OCI-LY1 (cell line): ENCODE data around the gene MTREX.

Experiments used
- H2AFZ ChIP-seq: fragments of 200-600 bp; sonication (generic), shearing (Covaris generic); 2 replicates; pipeline ENCODE4 v1.6.0; 2014; ENCODE audit warnings: antibody characterized with exemption, mild to moderate bottlenecking, low read length
- H3F3A ChIP-seq: fragments of 200-600 bp; sonication (generic), shearing (Covaris generic); 2 replicates; pipeline ENCODE4 v1.6.0; 2014; ENCODE audit warnings: mild to moderate bottlenecking, antibody characterized with exemption, low read length, moderate library complexity; ENCODE audit not compliant: insufficient read depth
- H3K27ac ChIP-seq: fragments of 200-600 bp; sonication (generic); 2 replicates; pipeline ENCODE4 v1.5.1; 2014; ENCODE audit warnings: low read length, mixed run types, mild to moderate bottlenecking, low read depth; ENCODE audit not compliant: poor library complexity, severe bottlenecking
- H3K27me3 ChIP-seq: fragments of 200-600 bp; sonication (generic); 2 replicates; pipeline ENCODE4 v1.6.0; 2014; ENCODE audit warnings: antibody characterized with exemption, mild to moderate bottlenecking, low read length, moderate library complexity; ENCODE audit not compliant: insufficient read depth
- H3K36me3 ChIP-seq: fragments of 200-600 bp; sonication (generic); 2 replicates; pipeline ENCODE4 v1.6.1; 2014; ENCODE audit warnings: mild to moderate bottlenecking, antibody characterized with exemption, low read length, moderate library complexity, mixed read lengths; ENCODE audit not compliant: insufficient read depth
- H3K4me1 ChIP-seq: fragments of 200-600 bp; sonication (generic); 2 replicates; pipeline ENCODE4 v1.5.1; 2014; ENCODE audit warnings: mild to moderate bottlenecking, low read length, moderate library complexity; ENCODE audit not compliant: insufficient read depth, severe bottlenecking
- H3K4me2 ChIP-seq: fragments of 200-600 bp; sonication (generic), shearing (Covaris generic); 2 replicates; pipeline ENCODE4 v1.6.1; 2014; ENCODE audit warnings: low read length
- H3K4me3 ChIP-seq: fragments of 200-600 bp; sonication (generic); 2 replicates; pipeline ENCODE4 v1.5.1; 2014; ENCODE audit warnings: low read length, low read depth, mild to moderate bottlenecking, mixed read lengths; ENCODE audit not compliant: poor library complexity, severe bottlenecking
- H3K79me2 ChIP-seq: fragments of 200-600 bp; shearing (Covaris generic); 2 replicates; pipeline ENCODE4 v1.6.1; 2016; ENCODE audit warnings: mixed run types, low read length, mixed read lengths; ENCODE audit not compliant: insufficient read depth
- H3K9ac ChIP-seq: fragments of 200-600 bp; sonication (generic), shearing (Covaris generic); 2 replicates; pipeline ENCODE4 v1.6.1; 2014; ENCODE audit warnings: mild to moderate bottlenecking, low read length, mixed read lengths
- H3K9me2 ChIP-seq: fragments of 200-600 bp; sonication (generic), shearing (Covaris generic); 2 replicates; pipeline ENCODE4 v1.6.1; 2014; ENCODE audit warnings: low read depth, mild to moderate bottlenecking, low read length, mixed read lengths
- H3K9me3 ChIP-seq: fragments of 200-600 bp; shearing (Covaris generic); 2 replicates; pipeline ENCODE4 v1.6.1; 2014; ENCODE audit warnings: low read length, mixed read lengths
- H4K20me1 ChIP-seq: fragments of 200-600 bp; sonication (generic), shearing (Covaris generic); 2 replicates; pipeline ENCODE4 v1.6.0; 2016; ENCODE audit warnings: mild to moderate bottlenecking, low read length; ENCODE audit not compliant: insufficient read depth
- EZH2 ChIP-seq: fragments of 200-600 bp; sonication (generic), shearing (Covaris generic); IDR thresholded peaks from 2 replicates; pipeline ENCODE4 v1.8.0; 2017; ENCODE audit warnings: borderline replicate concordance, mixed run types, mild to moderate bottlenecking, antibody characterized with exemption, low read length, moderate library complexity, mixed read lengths
- TF ChIP-seq, protein P1 (sequence below): fragments of 200-600 bp; sonication (generic), shearing (Covaris generic); IDR thresholded peaks from 2 replicates; pipeline ENCODE4 v1.5.1; 2017; ENCODE audit warnings: mild to moderate bottlenecking, antibody characterized with exemption, low read length, moderate library complexity, mixed read lengths

Gene MTREX

GRCh38 chr5:55406292-55406691, 98.5 kb downstream of the MTREX start:
- H3K4me3 ChIP-seq, result no peak overlapping the region
- H2AFZ ChIP-seq, result no peak overlapping the region
- H3F3A ChIP-seq, result no peaks in the 10 kb centered on the region
- no peaks in the 10 kb centered on the region for H3K9me3 ChIP-seq
- H3K27me3 ChIP-seq, result no peaks in the 10 kb centered on the region
- no peak overlapping the region for H3K9ac ChIP-seq
- no peak for TF ChIP-seq EZH2
- TF ChIP-seq, protein P1, sequence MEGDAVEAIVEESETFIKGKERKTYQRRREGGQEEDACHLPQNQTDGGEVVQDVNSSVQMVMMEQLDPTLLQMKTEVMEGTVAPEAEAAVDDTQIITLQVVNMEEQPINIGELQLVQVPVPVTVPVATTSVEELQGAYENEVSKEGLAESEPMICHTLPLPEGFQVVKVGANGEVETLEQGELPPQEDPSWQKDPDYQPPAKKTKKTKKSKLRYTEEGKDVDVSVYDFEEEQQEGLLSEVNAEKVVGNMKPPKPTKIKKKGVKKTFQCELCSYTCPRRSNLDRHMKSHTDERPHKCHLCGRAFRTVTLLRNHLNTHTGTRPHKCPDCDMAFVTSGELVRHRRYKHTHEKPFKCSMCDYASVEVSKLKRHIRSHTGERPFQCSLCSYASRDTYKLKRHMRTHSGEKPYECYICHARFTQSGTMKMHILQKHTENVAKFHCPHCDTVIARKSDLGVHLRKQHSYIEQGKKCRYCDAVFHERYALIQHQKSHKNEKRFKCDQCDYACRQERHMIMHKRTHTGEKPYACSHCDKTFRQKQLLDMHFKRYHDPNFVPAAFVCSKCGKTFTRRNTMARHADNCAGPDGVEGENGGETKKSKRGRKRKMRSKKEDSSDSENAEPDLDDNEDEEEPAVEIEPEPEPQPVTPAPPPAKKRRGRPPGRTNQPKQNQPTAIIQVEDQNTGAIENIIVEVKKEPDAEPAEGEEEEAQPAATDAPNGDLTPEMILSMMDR, result no peak
- H3K4me2 ChIP-seq, result no peak overlapping the region
- peaks cover 75% of the 10 kb centered on the region for H3K36me3 ChIP-seq
- no peaks in the 10 kb centered on the region for H3K9me2 ChIP-seq
- no peaks in the 10 kb centered on the region for H3K79me2 ChIP-seq
- no peak overlapping the region for H3K27ac ChIP-seq
- H4K20me1 ChIP-seq, result no peaks in the 10 kb centered on the region
- no peaks in the 10 kb centered on the region for H3K4me1 ChIP-seq

DNA sequence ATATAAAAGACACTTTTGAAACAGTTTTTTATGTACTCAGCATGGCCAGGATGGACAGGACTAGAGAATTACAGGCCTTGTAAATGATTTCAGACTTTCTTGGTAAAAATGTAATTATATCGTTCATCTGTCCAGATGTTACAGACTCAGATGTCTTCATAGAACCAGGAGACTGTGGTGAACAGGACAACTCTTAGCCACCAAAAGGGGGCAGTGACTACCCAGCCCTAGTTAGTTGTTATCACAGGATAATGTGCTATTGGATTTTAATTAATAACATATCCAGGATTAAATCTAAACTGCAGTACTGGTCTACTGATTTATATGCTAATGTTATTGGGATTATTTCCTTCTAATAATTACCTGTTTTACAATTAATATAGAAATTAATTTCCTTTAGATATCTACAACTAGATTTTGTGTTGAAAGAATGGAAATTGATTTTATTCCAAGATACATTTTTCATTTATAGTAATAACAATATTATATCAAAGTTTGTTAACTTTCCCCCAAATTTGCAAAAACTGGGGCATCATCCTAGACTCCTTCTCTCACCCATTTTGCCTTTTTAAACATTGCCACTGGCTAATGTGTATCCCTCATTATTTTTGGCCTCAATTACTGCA, 99.4 kb downstream of the MTREX start:
- Histone ChIP-seq H3K36me3 (peaks cover 73% of the 10 kb centered on the region), H3F3A (no peaks in the 10 kb centered on the region), H3K9me2 (no peaks in the 10 kb centered on the region), H3K27me3 (no peaks in the 10 kb centered on the region), H3K4me2 (no peak overlapping the region), H3K4me3 (no peak overlapping the region), H3K9ac (no peak overlapping the region), H3K79me2 (no peaks in the 10 kb centered on the region), H2AFZ (no peak overlapping the region), H3K9me3 (no peaks in the 10 kb centered on the region), H3K4me1 (no peaks in the 10 kb centered on the region), H3K27ac (no peak overlapping the region), H4K20me1 (no peaks in the 10 kb centered on the region)
- TF ChIP-seq EZH2, result no peak
- TF ChIP-seq, protein P1, result peak; percentile 54

DNA sequence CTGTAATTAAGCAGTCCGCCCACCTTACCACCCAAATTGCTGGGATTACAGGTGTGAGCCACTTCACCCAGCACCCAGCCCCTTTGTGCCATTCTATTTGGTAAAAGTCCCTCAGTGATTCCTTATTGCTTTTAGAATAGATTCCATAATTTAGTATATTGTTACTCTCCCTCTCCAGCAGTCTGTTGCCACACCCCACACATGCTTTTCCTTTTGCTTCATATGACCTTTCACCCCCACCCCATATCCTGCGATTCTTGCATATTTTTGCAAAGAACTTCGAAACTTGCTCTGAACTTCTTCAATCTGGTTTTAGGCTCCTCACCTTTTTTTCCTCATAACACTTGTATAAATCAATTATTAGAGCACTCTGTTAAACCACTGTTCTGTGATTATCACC, 100.2 kb downstream of the MTREX start:
- peaks cover 71% of the 10 kb centered on the region for H3K36me3 ChIP-seq
- no peak overlapping the region for H2AFZ ChIP-seq

More for the DNA sequence above, 100.2 kb downstream of the MTREX start:
- TF ChIP-seq, protein P1, result no peak
- no peak overlapping the region for H3K27ac ChIP-seq
- no peaks in the 10 kb centered on the region for H3K79me2 ChIP-seq
- no peaks in the 10 kb centered on the region for H3F3A ChIP-seq
- no peaks in the 10 kb centered on the region for H3K9me3 ChIP-seq
- no peaks in the 10 kb centered on the region for H3K4me1 ChIP-seq
- H3K9me2 ChIP-seq, result no peaks in the 10 kb centered on the region
- no peak overlapping the region for H3K4me3 ChIP-seq
- no peaks in the 10 kb centered on the region for H4K20me1 ChIP-seq
- H3K4me2 ChIP-seq, result no peak overlapping the region
- H3K9ac ChIP-seq, result no peak overlapping the region
- H3K27me3 ChIP-seq, result no peaks in the 10 kb centered on the region
